ENCODE data around the gene LTN1.
A peak's percentile ranks its signal among the peaks of the same experiment; 100 is the strongest.

Gene LTN1

DNA sequence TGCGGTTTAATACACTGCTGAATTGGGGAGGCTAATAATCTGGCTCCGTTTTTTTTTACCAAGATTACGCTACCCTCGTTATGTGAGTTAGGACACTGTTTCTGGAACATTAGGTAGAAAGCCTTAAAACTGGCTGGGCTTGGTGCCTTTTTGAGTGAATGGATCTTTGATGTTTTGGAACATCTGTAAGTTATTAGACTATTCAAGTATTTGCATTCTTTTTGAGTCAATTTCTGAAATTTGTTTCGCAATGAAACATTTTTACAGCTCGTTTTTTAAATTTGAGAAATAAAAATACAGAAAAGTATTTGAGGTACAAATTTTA lies 106.9 kb downstream of the LTN1 start:
- DNase-seq (ENCODE audit: low read depth in 2 of 2, low spot score in 1 of 2): no peak

DNA sequence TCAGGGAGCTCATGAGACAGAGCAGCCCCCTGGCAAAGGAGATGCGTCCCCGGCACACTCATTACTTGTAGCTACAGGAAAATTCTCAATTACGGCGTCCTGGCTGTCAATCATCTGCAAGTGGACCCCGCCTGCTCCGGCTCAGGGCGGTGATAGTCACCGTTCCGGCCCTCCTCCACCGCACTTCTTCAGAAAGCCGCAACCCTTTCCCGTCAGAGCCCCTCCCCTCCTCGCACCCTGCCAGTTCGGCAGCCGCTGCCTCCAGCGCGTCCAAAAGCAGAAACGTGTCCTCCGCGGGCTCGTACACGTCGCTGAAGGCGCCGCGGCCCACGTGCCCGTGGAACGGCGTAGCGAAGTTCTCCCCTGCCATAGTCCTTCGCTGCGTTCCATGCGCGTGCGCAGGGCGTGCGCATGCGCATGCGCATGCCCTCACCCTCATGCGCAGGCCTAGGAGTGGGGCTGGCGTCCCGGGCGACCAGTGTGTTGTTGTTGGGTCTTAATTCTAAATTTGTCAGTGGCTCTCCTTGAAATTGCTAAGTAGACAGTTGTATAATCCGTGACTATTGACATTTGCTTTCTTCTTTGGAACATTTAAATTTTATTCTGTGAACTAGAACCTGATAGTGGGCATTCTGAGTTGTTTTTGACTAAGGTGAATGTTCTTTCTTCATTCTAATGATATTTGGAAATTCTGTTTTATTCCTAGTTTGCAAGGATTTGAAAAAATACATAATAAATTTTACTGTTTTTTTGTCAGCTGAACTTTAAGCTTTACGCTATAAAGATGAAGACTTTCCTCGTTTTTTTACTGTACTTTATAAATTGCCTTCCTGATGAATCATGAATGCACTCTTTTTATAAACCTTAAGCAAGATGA lies 107.5 kb downstream of the LTN1 start:
- peak; percentile 78 to 82 for DNase-seq (ENCODE audit: low read depth in 2 of 2, low spot score in 1 of 2)

DNA sequence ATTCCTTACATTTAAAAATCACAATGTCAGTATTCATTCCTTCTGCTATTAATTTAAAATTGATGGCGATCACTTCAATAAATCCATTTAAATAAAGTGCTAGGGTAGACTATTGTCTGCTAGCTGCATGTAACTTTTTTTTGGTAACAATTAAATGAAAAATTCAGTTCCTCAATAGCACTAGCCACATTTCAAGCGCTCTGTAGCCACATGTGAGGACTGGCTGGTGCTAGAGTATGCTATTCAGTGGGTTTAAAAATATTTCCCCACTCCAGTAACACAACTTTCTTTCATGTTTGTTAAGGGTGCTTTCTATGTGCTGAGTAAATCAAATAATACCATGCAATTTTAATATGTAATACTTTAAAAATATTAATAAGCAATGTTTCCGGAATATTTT lies 108.2 kb downstream of the LTN1 start:
- no peak for DNase-seq (ENCODE audit: low read depth in 2 of 2, low spot score in 1 of 2)

DNA sequence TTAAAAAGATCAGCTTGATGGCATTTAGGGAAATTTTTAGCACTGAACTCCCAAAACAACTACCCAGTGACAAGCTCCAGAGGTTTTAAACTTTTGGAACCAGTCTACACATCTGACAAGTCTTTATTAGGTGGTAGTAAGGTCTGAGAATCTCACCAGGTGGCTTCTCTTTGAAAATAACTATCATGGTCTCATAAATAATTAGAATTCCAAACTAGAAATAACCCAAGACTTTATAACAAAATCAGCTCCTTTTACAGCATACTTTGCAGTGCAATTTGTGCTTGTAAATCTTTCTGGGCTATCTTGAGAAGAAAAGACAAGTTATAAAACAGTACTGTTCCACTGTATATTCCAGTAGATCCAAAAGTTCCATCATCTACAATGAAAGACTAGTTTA lies 108.7 kb downstream of the LTN1 start:
- no peak for DNase-seq (ENCODE audit: low read depth in 2 of 2, low spot score in 1 of 2)

DNA sequence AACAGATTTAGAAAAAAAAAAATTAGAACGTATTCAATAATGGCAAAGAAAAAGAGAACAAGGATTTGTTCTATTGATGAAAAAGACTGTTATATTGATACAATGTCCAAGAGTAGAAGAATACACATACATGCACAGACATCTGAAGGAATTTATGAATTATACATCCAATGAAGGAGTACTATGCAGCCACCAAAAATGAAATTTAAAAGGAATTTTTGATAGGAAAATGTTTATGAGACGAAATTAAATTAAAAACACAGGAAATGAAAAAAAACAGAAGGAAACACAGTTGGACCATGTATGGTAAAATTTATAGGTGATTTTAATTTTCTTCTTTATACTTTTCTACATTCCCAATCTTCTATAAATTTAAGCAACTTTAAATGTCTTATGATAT lies 110.3 kb downstream of the LTN1 start:
- DNase-seq (ENCODE audit: low read depth in 2 of 2, low spot score in 1 of 2): no peak

All from stimulated activated CD8-positive, alpha-beta memory T cell treated with anti-CD3 and anti-CD28 coated beads, Interleukin-4, amount 100 ng/mL, for 1 hour (primary cell).